ENCODE results near the gene PANX2. TPM values are rescaled to one million over a fixed set of nuclear protein-coding genes. Genes with fewer than 3 reads are reported as not detected.

The PANX2 gene
- total and polyA plus RNA-seq, 4 donors = 0.39 to 14.8 (median 1.5) TPM

DNA sequence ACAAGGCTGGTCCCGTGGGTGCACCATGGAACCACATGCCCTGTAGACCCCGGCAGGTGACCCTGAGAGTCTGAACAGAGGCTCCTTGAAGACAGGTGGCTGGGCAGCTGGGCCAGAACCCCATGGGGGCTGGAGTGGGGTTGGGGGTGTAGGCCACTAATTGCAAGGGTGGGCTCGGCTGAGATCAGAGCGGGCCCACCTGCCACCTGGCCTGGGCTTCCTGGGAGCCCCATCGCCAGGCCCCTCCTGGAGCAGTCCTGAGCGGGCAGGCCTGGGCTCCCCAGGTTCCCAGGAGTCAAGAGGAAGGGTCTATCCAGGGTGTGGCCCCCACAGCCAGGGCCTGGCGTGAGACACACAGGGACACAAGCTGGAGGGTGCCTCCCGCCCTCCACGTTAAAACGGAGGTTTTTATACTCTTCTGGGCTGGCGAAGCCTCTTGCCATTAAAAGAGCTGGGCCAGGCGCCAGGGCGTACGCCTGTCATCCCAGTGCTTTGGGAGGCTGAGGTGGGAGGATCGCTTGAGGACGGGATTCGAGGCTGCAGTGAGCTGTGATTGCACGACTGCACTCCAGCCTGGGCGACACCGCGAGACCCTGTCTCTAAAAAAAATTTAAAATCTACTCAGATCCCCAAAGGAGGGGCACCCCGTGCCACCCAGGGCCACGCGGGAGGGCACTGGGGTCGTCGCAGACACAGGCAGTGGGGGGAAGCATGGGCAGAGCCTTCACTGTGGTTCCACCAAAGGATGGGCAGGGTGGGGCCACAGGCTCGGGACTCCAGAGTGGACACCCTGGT, 10.4 kb downstream of the PANX2 start:
- TF ChIP-seq, protein P1, sequence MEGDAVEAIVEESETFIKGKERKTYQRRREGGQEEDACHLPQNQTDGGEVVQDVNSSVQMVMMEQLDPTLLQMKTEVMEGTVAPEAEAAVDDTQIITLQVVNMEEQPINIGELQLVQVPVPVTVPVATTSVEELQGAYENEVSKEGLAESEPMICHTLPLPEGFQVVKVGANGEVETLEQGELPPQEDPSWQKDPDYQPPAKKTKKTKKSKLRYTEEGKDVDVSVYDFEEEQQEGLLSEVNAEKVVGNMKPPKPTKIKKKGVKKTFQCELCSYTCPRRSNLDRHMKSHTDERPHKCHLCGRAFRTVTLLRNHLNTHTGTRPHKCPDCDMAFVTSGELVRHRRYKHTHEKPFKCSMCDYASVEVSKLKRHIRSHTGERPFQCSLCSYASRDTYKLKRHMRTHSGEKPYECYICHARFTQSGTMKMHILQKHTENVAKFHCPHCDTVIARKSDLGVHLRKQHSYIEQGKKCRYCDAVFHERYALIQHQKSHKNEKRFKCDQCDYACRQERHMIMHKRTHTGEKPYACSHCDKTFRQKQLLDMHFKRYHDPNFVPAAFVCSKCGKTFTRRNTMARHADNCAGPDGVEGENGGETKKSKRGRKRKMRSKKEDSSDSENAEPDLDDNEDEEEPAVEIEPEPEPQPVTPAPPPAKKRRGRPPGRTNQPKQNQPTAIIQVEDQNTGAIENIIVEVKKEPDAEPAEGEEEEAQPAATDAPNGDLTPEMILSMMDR (IDR thresholded peaks at IDR 0.05; ENCODE audit: low read depth, low read length, missing input control) = no peak
- TF ChIP-seq EGR1 (IDR thresholded peaks at IDR 0.05; ENCODE audit: low read depth in 2 of 2) = no peak
- TF ChIP-seq JUND (IDR thresholded peaks at IDR 0.05) = no peak
- TF ChIP-seq, protein P2, sequence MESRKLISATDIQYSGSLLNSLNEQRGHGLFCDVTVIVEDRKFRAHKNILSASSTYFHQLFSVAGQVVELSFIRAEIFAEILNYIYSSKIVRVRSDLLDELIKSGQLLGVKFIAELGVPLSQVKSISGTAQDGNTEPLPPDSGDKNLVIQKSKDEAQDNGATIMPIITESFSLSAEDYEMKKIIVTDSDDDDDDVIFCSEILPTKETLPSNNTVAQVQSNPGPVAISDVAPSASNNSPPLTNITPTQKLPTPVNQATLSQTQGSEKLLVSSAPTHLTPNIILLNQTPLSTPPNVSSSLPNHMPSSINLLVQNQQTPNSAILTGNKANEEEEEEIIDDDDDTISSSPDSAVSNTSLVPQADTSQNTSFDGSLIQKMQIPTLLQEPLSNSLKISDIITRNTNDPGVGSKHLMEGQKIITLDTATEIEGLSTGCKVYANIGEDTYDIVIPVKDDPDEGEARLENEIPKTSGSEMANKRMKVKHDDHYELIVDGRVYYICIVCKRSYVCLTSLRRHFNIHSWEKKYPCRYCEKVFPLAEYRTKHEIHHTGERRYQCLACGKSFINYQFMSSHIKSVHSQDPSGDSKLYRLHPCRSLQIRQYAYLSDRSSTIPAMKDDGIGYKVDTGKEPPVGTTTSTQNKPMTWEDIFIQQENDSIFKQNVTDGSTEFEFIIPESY (IDR thresholded peaks at IDR 0.05) = no peak
- TF ChIP-seq, protein P3, sequence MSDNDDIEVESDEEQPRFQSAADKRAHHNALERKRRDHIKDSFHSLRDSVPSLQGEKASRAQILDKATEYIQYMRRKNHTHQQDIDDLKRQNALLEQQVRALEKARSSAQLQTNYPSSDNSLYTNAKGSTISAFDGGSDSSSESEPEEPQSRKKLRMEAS (IDR thresholded peaks at IDR 0.05) = no peak
- no peak for TF ChIP-seq NR2F2 (IDR thresholded peaks at IDR 0.05)
- TF ChIP-seq YY1 (IDR thresholded peaks at IDR 0.05) = no peak
- TF ChIP-seq, protein P4, sequence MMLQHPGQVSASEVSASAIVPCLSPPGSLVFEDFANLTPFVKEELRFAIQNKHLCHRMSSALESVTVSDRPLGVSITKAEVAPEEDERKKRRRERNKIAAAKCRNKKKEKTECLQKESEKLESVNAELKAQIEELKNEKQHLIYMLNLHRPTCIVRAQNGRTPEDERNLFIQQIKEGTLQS (IDR thresholded peaks at IDR 0.05) = no peak
- no peak for TF ChIP-seq SP1 (IDR thresholded peaks at IDR 0.05)
- TF ChIP-seq FOXA1 (IDR thresholded peaks at IDR 0.05) = no peak
- no peak for TF ChIP-seq HNF4A (conservative IDR thresholded peaks at IDR 0.05)
- no peak for TF ChIP-seq HNF4G (IDR thresholded peaks at IDR 0.05)
- no peak overlapping the region for H3K27ac ChIP-seq (ENCODE audit: low read depth in 1 of 2, low read length in 2 of 2)
- 96% methylated on average over 27 of the region's 27 CpGs for WGBS
- no peak for DNase-seq (ENCODE audit: low spot score)
- no peak overlapping the region for H3K4me3 ChIP-seq (ENCODE audit: low read depth in 1 of 3, low read length in 3 of 3)
- H3K9me3 ChIP-seq (ENCODE audit: control insufficient read depth in 4 of 4, low read length in 3 of 4) = no peaks in the 10 kb centered on the region
- H3K4me1 ChIP-seq (ENCODE audit: control insufficient read depth in 4 of 4, insufficient read depth in 4 of 4, low read length in 3 of 4) = peaks cover 0 to 21% (median 12%) of the 10 kb centered on the region in 4 donors
- no peaks in the 10 kb centered on the region for H3K27me3 ChIP-seq (ENCODE audit: control insufficient read depth in 4 of 4, insufficient read depth in 4 of 4, low read length in 3 of 4)
- peaks cover 0 to 7% (median 0%) of the 10 kb centered on the region in 4 donors for H3K36me3 ChIP-seq (ENCODE audit: control insufficient read depth in 4 of 4, insufficient read depth in 3 of 4, low read depth in 1 of 4, low read length in 3 of 4)
- H3K9ac ChIP-seq (ENCODE audit: low read depth in 1 of 2, low read length in 2 of 2) = no peak overlapping the region

DNA sequence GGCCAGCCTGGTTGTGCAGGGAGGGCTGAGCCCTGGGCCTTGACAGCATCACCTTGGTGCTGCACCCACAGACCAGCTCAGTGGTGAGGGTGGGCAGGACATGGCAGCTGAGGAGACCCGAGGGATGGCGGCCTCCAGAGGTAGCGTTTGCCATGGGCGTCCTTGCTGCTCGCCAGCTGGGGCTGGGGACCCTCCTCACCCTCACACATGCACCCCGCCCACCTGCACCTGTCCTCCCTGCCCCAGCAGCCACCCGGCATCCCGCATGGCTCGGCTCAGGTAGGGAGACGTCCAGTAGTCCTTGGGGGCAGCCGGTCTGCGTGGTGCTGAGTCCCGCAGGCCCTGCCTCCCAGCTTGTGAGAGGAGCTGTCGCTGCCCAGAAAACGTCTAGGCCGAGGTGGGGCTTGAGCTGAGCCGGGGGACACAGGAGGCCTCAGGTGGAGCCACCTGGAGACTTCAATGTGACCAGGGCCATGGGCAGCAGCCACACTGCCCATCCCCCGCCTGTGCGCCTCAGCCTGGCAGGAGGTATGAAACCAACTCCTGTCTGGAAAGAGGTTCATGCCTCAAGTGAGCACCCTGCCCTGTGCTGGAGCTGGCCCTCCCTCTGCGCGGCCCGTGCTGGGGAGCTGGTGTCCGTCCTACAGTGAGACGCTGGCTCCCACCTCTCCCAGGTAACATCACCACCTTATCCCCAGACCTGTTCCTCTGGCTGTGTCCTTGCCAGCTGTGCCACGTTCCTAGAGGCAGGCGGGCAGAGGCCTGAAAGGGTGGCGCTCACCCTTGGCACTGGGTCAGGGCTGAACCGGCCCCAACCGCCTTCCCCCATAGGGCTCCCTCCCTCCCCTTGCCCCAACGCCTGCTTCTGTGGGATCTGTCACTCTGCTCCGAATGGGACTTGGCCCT, 11.9 kb downstream of the PANX2 start:
- 74% methylated on average over 31 of the region's 31 CpGs for WGBS
- H3K4me3 ChIP-seq (ENCODE audit: low read depth in 1 of 3, low read length in 3 of 3) = no peak overlapping the region
- no peaks in the 10 kb centered on the region for H3K27me3 ChIP-seq (ENCODE audit: control insufficient read depth in 4 of 4, insufficient read depth in 4 of 4, low read length in 3 of 4)
- no peaks in the 10 kb centered on the region for H3K9me3 ChIP-seq (ENCODE audit: control insufficient read depth in 4 of 4, low read length in 3 of 4)
- TF ChIP-seq NR2F2 (IDR thresholded peaks at IDR 0.05) (no peak), HNF4A (conservative IDR thresholded peaks at IDR 0.05) (peak in 1 of 2 donors; percentile 13), FOXA1 (IDR thresholded peaks at IDR 0.05) (no peak), TAF1 (conservative IDR thresholded peaks at IDR 0.05) (no peak), EGR1 (IDR thresholded peaks at IDR 0.05; ENCODE audit: low read depth in 2 of 2) (no peak), SP1 (IDR thresholded peaks at IDR 0.05) (peak; percentile 13), YY1 (IDR thresholded peaks at IDR 0.05) (no peak)
- TF ChIP-seq, protein P2 (IDR thresholded peaks at IDR 0.05) = no peak
- TF ChIP-seq, protein P5, sequence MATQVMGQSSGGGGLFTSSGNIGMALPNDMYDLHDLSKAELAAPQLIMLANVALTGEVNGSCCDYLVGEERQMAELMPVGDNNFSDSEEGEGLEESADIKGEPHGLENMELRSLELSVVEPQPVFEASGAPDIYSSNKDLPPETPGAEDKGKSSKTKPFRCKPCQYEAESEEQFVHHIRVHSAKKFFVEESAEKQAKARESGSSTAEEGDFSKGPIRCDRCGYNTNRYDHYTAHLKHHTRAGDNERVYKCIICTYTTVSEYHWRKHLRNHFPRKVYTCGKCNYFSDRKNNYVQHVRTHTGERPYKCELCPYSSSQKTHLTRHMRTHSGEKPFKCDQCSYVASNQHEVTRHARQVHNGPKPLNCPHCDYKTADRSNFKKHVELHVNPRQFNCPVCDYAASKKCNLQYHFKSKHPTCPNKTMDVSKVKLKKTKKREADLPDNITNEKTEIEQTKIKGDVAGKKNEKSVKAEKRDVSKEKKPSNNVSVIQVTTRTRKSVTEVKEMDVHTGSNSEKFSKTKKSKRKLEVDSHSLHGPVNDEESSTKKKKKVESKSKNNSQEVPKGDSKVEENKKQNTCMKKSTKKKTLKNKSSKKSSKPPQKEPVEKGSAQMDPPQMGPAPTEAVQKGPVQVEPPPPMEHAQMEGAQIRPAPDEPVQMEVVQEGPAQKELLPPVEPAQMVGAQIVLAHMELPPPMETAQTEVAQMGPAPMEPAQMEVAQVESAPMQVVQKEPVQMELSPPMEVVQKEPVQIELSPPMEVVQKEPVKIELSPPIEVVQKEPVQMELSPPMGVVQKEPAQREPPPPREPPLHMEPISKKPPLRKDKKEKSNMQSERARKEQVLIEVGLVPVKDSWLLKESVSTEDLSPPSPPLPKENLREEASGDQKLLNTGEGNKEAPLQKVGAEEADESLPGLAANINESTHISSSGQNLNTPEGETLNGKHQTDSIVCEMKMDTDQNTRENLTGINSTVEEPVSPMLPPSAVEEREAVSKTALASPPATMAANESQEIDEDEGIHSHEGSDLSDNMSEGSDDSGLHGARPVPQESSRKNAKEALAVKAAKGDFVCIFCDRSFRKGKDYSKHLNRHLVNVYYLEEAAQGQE (IDR thresholded peaks at IDR 0.05) = no peak
- no peak for DNase-seq (ENCODE audit: low spot score)
- H3K4me1 ChIP-seq (ENCODE audit: control insufficient read depth in 4 of 4, insufficient read depth in 4 of 4, low read length in 3 of 4) = peaks cover 8 to 24% (median 16%) of the 10 kb centered on the region in 4 donors
- H3K27ac ChIP-seq (ENCODE audit: low read depth in 1 of 2, low read length in 2 of 2) = no peak overlapping the region
- H3K36me3 ChIP-seq (ENCODE audit: control insufficient read depth in 4 of 4, insufficient read depth in 3 of 4, low read depth in 1 of 4, low read length in 3 of 4) = peaks cover 0 to 7% (median 0%) of the 10 kb centered on the region in 4 donors
- no peak overlapping the region for H3K9ac ChIP-seq (ENCODE audit: low read depth in 1 of 2, low read length in 2 of 2)
